Central memory CD8-positive, alpha-beta T cell (primary cell): ENCODE measurements around the gene NME8.

Experiments used
- ATAC-seq: fragments of 150-1000 bp; cut with Tn5 transposase; replicated peaks from 2 replicates; pipeline ENCODE4 v1.10.0; 2022; ENCODE audit warnings: mild to moderate bottlenecking, moderate FRiP score, moderate number of reproducible peaks; ENCODE audit not compliant: poor library complexity, severe bottlenecking; ENCODE audit errors: extremely low read depth
- DNase-seq, 2 donors: peaks; one replicate each; pipeline ENCODE4 v3.0.0; 2021; ENCODE audit warnings: low spot score in 2 of 2
- H3K27ac Mint-ChIP-seq: one replicate; pipeline ENCODE4 v1.8.0; 2022; ENCODE audit warnings: low read depth, mild to moderate bottlenecking, moderate library complexity, mixed read lengths
- H3K27me3 Mint-ChIP-seq: one replicate; pipeline ENCODE4 v1.8.0; 2022; ENCODE audit warnings: mixed read lengths
- H3K36me3 Mint-ChIP-seq: one replicate; pipeline ENCODE4 v1.8.0; 2022; ENCODE audit warnings: mild to moderate bottlenecking, moderate library complexity, mixed read lengths; ENCODE audit not compliant: insufficient read depth
- H3K4me1 Mint-ChIP-seq: one replicate; pipeline ENCODE4 v1.8.0; 2022; ENCODE audit warnings: mixed read lengths
- H3K4me3 Mint-ChIP-seq: one replicate; pipeline ENCODE4 v1.8.0; 2022; ENCODE audit warnings: mild to moderate bottlenecking, moderate library complexity, mixed read lengths
- H3K9me3 Mint-ChIP-seq: one replicate; pipeline ENCODE4 v1.8.0; 2022; ENCODE audit warnings: mixed read lengths

Gene NME8

DNA sequence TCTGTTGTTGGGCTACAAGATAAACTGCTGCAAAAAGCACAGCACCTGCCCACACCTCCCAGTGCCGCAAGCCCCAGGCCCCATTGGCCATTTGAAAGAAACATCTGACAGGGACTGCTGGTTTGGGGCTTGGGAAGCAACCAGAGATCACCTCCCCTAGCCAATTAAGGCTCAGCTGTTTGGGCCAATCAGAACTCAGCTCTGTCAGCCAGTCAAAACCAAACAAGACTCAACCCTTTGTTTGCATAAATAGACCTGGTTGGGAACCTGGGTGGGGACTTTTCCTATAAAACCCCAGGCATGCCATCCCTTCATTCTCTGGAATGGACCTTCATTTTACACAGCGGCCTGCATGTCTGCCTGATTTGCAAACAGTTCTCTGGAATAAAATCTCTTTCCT lies 17.2 kb upstream of the NME8 start:
- Mint-ChIP-seq H3K27me3 (peaks cover 20% of the 10 kb centered on the region), H3K27ac (no peak overlapping the region), H3K4me1 (peaks cover 12% of the 10 kb centered on the region), H3K9me3 (no peaks in the 10 kb centered on the region), H3K36me3 (no peaks in the 10 kb centered on the region), H3K4me3 (no peak overlapping the region)
- DNase-seq (no peak), ATAC-seq (no peak)

- Mint-ChIP-seq H3K4me1 (peaks cover 12% of the 10 kb centered on the region), H3K9me3 (no peaks in the 10 kb centered on the region), H3K36me3 (no peaks in the 10 kb centered on the region), H3K4me3 (no peak overlapping the region), H3K27me3 (peaks cover 20% of the 10 kb centered on the region), H3K27ac (no peak overlapping the region)
- DNase-seq, result no peak
- ATAC-seq, result peak; percentile 58
Observed at GRCh38 chr7:37832194-37832593, 16.2 kb upstream of the NME8 start.

GRCh38 chr7:37833107-37833817 lies 15.1 kb upstream of the NME8 start:
- peaks cover 20% of the 10 kb centered on the region for H3K27me3 Mint-ChIP-seq
- no peaks in the 10 kb centered on the region for H3K36me3 Mint-ChIP-seq
- peak; percentile 32 for ATAC-seq
- H3K4me3 Mint-ChIP-seq, result peak overlapping the region; percentile 71
- peak in 1 of 2 donors; percentile 26 for DNase-seq
- peaks cover 12% of the 10 kb centered on the region for H3K4me1 Mint-ChIP-seq
- H3K9me3 Mint-ChIP-seq, result no peaks in the 10 kb centered on the region
- H3K27ac Mint-ChIP-seq, result no peak overlapping the region

GRCh38 chr7:37833818-37834146 lies 14.6 kb upstream of the NME8 start:
- H3K27ac Mint-ChIP-seq, result no peak overlapping the region
- no peaks in the 10 kb centered on the region for H3K36me3 Mint-ChIP-seq
- no peak for ATAC-seq
- H3K9me3 Mint-ChIP-seq, result no peaks in the 10 kb centered on the region
- peaks cover 12% of the 10 kb centered on the region for H3K4me1 Mint-ChIP-seq
- DNase-seq, result no peak
- peak overlapping the region; percentile 71 for H3K4me3 Mint-ChIP-seq
- H3K27me3 Mint-ChIP-seq, result peaks cover 25% of the 10 kb centered on the region

GRCh38 chr7:37853468-37853867 lies 5.1 kb downstream of the NME8 start:
- H3K9me3 Mint-ChIP-seq, result no peaks in the 10 kb centered on the region
- no peak overlapping the region for H3K27ac Mint-ChIP-seq
- no peak overlapping the region for H3K4me3 Mint-ChIP-seq
- H3K36me3 Mint-ChIP-seq, result no peaks in the 10 kb centered on the region
- ATAC-seq (no peak), DNase-seq (no peak)
- no peaks in the 10 kb centered on the region for H3K4me1 Mint-ChIP-seq
- no peaks in the 10 kb centered on the region for H3K27me3 Mint-ChIP-seq

DNA sequence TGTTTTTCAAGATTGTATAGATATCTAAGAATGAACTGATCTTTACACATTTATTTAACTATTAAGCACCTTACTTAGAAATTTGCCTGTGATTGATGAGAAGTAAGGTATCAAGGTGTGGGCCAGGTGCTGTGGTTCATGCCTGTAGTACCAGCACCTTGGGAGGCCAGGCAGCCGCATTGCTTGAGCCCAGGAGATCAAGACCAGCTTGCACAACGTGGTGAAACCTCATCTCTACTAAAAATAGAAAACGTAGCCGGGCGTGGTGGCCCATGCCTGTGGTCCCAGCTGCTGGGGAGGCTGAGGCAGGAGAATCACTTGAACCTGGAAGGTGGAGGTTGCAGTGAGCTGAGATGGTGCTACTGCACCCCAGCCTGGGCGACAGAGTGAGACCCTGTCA lies 33.7 kb downstream of the NME8 start:
- ATAC-seq, result no peak
- Mint-ChIP-seq H3K9me3 (peaks cover 5% of the 10 kb centered on the region), H3K27ac (no peak overlapping the region), H3K4me1 (no peaks in the 10 kb centered on the region), H3K36me3 (no peaks in the 10 kb centered on the region), H3K4me3 (no peak overlapping the region), H3K27me3 (peaks cover 11% of the 10 kb centered on the region)
- no peak for DNase-seq

- H3K36me3 Mint-ChIP-seq, result peaks cover 2% of the 10 kb centered on the region
- DNase-seq (no peak), ATAC-seq (no peak)
- H3K4me1 Mint-ChIP-seq, result no peaks in the 10 kb centered on the region
- H3K9me3 Mint-ChIP-seq, result no peaks in the 10 kb centered on the region
- H3K4me3 Mint-ChIP-seq, result no peak overlapping the region
- peaks cover 8% of the 10 kb centered on the region for H3K27me3 Mint-ChIP-seq
- no peak overlapping the region for H3K27ac Mint-ChIP-seq
Observed at GRCh38 chr7:37893359-37893758, 45.0 kb downstream of the NME8 start.

- H3K4me3 Mint-ChIP-seq, result no peak overlapping the region
- ATAC-seq, result no peak
- peaks cover 18% of the 10 kb centered on the region for H3K27me3 Mint-ChIP-seq
- H3K27ac Mint-ChIP-seq, result no peak overlapping the region
- no peak for DNase-seq
- H3K9me3 Mint-ChIP-seq, result no peaks in the 10 kb centered on the region
- peaks cover 2% of the 10 kb centered on the region for H3K36me3 Mint-ChIP-seq
- no peaks in the 10 kb centered on the region for H3K4me1 Mint-ChIP-seq
Observed at GRCh38 chr7:37894671-37895070, 46.3 kb downstream of the NME8 start.

DNA sequence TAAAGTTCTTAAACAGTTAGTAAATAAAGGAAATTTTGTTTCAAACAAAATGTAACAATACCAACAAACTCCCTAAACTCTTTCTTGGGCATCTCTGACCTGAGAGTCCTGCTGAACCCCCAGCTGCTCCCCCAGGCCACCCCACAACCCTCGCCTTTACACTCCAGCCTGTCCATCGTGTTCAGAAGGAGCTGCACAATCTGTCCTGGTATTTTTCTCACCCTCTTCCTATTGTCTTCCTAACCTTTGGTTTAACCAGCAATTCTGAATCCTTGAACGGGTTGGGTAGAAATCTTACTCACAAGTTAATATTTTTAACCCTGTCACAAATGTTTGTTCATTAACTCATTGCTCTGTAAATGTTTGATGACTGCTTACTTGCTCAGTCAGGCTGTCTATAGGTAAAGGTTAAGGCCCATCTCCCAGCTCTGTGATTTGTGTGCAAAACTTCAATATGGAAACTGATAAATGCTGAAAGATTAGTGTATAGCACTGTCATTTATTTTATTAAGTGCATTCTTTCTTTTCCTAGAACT lies 51.4 kb downstream of the NME8 start:
- Mint-ChIP-seq H3K4me1 (peaks cover 7% of the 10 kb centered on the region), H3K9me3 (no peaks in the 10 kb centered on the region), H3K4me3 (no peak overlapping the region), H3K27me3 (peaks cover 29% of the 10 kb centered on the region), H3K27ac (no peak overlapping the region), H3K36me3 (peaks cover under 1% of the 10 kb centered on the region)
- DNase-seq (no peak), ATAC-seq (no peak)

GRCh38 chr7:37901236-37901827 lies 52.9 kb downstream of the NME8 start:
- Mint-ChIP-seq H3K4me1 (peaks cover 7% of the 10 kb centered on the region), H3K36me3 (no peaks in the 10 kb centered on the region), H3K27me3 (peaks cover 32% of the 10 kb centered on the region), H3K9me3 (no peaks in the 10 kb centered on the region), H3K4me3 (no peak overlapping the region), H3K27ac (no peak overlapping the region)
- ATAC-seq (no peak), DNase-seq (no peak)

- ATAC-seq, result no peak
- DNase-seq, result no peak
- Mint-ChIP-seq H3K36me3 (no peaks in the 10 kb centered on the region), H3K4me1 (peaks cover 7% of the 10 kb centered on the region), H3K27ac (no peak overlapping the region), H3K9me3 (no peaks in the 10 kb centered on the region), H3K27me3 (peaks cover 33% of the 10 kb centered on the region), H3K4me3 (no peak overlapping the region)
Observed at GRCh38 chr7:37901890-37902524, 53.6 kb downstream of the NME8 start.

DNA sequence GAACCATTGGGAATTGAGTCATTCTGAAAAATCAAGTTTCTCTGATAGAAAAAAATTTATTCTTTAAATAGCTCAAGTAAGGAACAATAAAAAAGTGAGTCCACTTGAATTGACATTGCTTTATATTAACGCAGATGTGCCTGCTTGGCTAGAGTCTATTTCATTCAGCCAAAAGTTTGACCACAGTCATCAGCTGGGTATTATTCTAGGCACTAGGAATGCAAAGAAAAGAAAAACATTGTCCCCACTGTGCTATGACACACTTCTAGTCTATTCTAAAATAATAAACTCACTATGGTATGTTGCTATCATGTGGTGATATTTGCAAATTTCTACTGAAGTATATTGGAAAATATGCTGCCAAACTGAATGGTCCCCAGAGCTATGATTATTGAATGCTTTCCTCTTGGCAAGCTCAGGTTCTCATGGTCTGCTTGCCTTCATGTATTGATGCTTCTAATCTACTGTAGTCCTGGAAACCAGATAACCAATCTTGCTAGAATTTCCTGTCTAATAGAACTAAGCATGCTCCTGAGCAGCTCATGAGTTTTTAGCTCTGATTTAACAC lies 59.9 kb downstream of the NME8 start:
- DNase-seq (no peak), ATAC-seq (no peak)
- H3K36me3 Mint-ChIP-seq, result no peaks in the 10 kb centered on the region
- H3K4me1 Mint-ChIP-seq, result no peaks in the 10 kb centered on the region
- H3K27ac Mint-ChIP-seq, result no peak overlapping the region
- no peak overlapping the region for H3K4me3 Mint-ChIP-seq
- peaks cover 43% of the 10 kb centered on the region for H3K27me3 Mint-ChIP-seq
- no peaks in the 10 kb centered on the region for H3K9me3 Mint-ChIP-seq

- Mint-ChIP-seq H3K4me1 (peaks cover 17% of the 10 kb centered on the region), H3K4me3 (no peak overlapping the region), H3K36me3 (no peaks in the 10 kb centered on the region), H3K9me3 (no peaks in the 10 kb centered on the region), H3K27me3 (peaks cover 60% of the 10 kb centered on the region), H3K27ac (no peak overlapping the region)
- DNase-seq (no peak), ATAC-seq (no peak)
Observed at GRCh38 chr7:37912756-37913155, 64.4 kb downstream of the NME8 start.
